Embryonic facial prominence (tissue), 1 donor: ENCODE data around the gene SEMA3A.
"Not testable (repeated sequence)": the region's sequence is repeated elsewhere in the genome, so short reads cannot be mapped to it uniquely, and the experiment has no call there.

Experiments
- DNase-seq: peaks from one replicate; pipeline ENCODE4 v3.0.0-alpha.2; 2016; ENCODE audit errors: extremely low spot score

SEMA3A gene

DNA sequence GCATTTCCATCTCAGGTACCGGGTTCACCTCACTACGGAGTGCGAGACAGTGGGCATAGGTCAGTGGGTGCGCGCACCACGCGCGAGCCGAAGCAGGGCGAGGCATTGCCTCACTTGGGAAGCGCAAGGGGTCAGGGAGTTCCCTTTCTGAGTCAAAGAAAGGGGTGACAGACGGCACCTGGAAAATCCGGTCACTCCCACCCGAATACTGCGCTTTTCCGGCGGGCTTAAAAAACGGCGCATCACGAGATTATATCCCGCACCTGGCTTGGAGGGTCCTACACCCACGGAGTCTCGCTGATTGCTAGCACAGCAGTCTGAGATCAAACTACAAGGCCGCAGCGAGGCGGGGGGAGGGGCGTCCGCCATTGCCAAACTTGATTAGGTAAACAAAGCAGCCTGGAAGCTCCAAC is 132.1 kb downstream of the SEMA3A start:
- not testable (repeated sequence) for DNase-seq

DNA sequence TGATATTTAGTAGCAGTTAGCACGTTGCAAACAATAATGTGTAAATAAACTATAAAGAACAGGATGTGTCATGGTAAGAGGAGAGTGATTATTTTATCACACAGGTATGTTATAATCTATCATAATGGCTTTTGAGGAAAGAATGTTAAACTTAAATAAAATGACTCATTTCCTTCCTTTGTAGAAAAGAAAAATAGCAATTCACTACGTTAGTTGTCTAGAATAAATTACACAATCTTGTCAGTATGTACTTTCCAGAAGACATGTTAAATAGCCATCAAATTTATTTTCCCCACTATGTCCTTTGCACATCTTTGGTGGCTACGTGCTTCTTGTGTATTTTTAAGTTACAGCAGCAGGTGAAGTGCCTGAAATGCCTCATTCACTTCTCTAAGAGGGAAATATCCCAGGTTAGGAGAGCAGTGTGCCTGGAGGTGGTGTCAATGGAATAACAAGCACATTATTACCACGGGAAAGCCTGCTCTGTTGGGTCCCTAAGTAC is 133.8 kb downstream of the SEMA3A start:
- DNase-seq = no peak

- no peak for DNase-seq
These were observed 134.6 kb downstream of the SEMA3A start for GRCh38 chr7:84060000-84060399.

GRCh38 chr7:84058311-84059076 is 136.1 kb downstream of the SEMA3A start:
- DNase-seq = no peak

DNA sequence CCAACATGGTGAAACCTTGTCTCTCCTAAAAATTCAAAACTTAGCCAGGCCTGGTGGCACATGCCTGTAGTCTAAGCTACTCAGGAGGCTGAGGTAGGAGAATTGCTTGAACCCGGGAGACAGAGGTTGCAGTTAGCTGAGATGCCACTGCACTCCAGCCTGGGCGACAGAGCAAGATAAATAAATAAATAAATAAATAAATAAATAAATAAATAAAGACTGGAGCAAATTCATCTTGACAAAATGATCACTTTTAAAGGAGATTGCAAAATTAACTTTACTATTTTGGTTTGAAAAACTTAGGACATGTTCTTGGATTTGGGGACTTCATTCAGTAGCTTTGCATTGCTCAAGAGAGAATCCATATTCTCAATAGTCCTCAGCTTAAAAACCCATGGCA is 137.0 kb downstream of the SEMA3A start:
- DNase-seq = no peak

- DNase-seq = peak; percentile 37
These were observed 138.5 kb downstream of the SEMA3A start for GRCh38 chr7:84055904-84056605.

GRCh38 chr7:84055199-84055598 is 139.4 kb downstream of the SEMA3A start:
- not testable (repeated sequence) for DNase-seq

GRCh38 chr7:84049071-84049836 is 145.3 kb downstream of the SEMA3A start:
- DNase-seq = no peak

DNA sequence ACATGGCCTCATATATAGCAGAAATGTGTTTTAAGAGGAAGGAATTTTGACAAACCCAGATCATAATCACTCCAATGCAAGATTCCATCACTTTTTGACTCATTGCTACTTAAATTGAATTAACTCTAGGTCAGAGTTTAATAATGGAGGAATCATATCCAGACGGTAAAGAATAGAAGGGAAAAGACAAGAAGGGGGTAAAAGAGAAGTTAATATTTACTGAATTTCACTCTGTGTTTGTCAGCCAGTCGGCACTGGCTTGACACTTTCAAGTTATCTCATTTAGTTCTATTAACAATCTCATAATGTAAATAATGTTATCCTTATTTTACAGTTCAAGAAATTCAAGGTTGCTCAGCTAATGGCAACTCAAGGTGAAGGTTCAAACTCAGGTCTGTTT is 147.5 kb downstream of the SEMA3A start:
- DNase-seq = no peak

- no peak for DNase-seq
These were observed 149.8 kb downstream of the SEMA3A start for GRCh38 chr7:84044834-84045233.

GRCh38 chr7:84043661-84044191 is 150.9 kb downstream of the SEMA3A start:
- no peak for DNase-seq

- no peak for DNase-seq
These were observed 152.5 kb downstream of the SEMA3A start for GRCh38 chr7:84042110-84042539.

GRCh38 chr7:84041649-84042048 is 152.9 kb downstream of the SEMA3A start:
- no peak for DNase-seq

GRCh38 chr7:84040355-84040754 is 154.2 kb downstream of the SEMA3A start:
- no peak for DNase-seq

- no peak for DNase-seq
These were observed 155.2 kb downstream of the SEMA3A start for GRCh38 chr7:84039432-84039831.

DNA sequence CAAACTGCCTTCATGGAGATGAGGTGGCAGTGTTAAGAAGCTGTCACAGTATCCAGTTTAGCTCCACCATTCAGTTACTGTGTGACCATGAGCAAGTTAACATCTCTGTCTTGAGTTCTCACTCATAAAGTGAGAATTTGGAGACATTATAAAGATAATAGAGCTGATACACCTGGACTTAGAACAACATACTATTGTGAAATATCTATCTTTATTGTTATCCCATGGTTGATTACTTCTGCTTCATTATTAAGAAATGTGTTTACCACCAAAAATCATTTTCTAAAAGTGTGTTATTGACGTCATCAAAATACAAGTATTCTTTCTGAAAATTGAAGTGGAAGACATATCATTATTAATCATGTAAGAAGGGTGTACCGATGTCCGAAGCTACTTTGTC is 166.9 kb downstream of the SEMA3A start:
- no peak for DNase-seq

DNA sequence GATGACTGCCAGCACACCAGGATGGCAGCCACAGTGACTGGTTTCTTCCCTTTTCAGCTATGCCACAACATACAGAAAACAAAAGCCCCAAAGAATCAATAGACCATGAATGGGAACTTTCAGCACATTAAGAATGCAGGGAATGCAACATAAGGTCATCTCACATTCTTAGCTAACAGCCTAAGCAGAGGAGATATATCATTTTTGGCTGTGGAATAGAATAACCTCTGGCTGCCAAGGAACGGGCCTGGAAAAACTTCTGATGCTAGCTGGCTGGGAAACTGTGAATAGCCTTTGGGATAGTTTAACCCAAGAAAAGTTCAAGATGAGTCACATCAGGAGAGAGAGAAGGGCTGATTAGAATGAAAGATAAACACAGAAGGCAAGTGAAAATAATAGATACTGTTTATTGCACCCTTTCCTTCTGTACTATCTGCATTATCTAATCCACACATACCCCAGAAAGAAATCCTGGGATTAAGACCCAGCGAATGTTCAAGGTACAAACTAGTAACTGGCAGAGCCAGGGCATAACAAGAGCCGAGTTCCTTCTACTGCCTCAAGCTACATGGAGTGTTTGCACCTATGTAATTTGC is 169.2 kb downstream of the SEMA3A start:
- no peak for DNase-seq

- DNase-seq = no peak
These were observed 171.8 kb downstream of the SEMA3A start for GRCh38 chr7:84022684-84023308.

DNA sequence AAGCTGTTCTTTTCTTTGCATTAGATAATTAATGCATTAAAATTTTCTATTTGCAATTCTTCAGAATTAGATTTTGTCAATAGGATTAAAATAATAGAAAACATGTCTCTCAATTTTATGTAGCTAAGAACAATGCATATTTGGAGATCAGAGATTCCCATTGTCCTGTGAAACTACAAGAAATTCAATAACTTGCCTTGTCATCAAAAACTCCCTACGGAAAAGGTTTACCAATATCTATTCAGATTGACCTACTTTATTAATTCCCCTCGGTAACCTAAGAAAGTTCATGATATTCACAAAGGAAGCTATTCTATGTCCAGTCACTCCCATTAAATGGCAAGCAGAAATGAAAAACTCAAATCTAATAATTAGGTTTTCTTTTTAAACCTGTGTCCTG is 172.6 kb downstream of the SEMA3A start:
- DNase-seq = no peak

DNA sequence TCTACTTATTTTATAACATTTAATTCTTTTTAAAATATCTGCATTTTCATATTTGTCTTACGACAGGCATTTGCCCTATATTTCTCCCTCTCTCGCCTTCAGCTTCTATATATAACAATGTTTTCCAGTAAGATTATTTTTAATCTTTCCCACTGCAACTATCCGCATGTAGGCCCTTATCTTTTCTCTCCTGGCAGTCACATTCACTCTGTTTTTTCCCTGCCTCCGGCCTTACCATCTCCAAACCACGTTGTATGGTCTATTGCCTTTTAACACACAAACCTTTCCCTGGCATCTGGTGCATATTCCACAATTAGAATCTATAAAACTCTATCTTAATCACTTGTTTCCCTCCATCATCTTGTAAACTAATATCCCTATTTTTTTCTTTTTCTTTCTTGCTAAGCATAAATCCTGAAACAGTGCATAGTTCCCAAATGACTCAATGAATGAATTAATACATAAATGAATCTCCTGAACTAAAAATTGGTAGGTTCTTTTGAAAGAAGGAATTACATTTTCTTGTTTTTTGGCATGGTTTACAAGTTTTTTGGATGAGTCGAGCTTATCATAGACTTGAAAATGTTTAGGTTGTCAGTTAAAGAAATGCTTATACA is 173.2 kb downstream of the SEMA3A start:
- no peak for DNase-seq

DNA sequence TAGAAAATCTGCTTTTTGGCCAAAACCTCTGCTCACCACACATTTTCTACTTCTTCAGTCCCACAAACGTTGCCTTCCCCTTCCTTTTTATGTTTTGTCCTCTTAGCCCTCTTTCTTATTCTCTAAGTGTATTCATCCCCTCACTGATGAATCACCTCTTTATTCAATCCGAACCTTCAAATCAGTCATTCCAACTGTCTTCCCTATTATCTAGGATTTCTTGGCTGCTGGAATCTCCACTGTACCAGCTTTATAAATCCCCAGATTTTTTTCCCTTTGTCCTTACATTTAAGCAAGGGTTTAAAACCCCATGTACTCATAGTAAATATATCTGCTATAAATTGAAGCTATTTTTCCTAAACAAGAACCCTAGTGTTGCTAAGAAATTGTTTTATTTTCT is 176.9 kb downstream of the SEMA3A start:
- no peak for DNase-seq
